ENCODE measurements around the gene CNKSR1.

Gene CNKSR1

GRCh38 chr1:26160527-26161414, 16.5 kb upstream of the CNKSR1 start:
- DNase-seq (ENCODE audit: low spot score) = no peak

- DNase-seq (ENCODE audit: low spot score) = peak; percentile 83
Observed at GRCh38 chr1:26161415-26162219, 15.7 kb upstream of the CNKSR1 start.

GRCh38 chr1:26162220-26162709, 15.0 kb upstream of the CNKSR1 start:
- no peak for DNase-seq (ENCODE audit: low spot score)

GRCh38 chr1:26163684-26164035, 13.6 kb upstream of the CNKSR1 start:
- no peak for DNase-seq (ENCODE audit: low spot score)

- peak; percentile 95 for DNase-seq (ENCODE audit: low spot score)
Observed at GRCh38 chr1:26164036-26164860, 13.0 kb upstream of the CNKSR1 start.

- no peak for DNase-seq (ENCODE audit: low spot score)
Observed at GRCh38 chr1:26164861-26165842, 12.1 kb upstream of the CNKSR1 start.

- DNase-seq (ENCODE audit: low spot score) = no peak
Observed at GRCh38 chr1:26166719-26167281, 10.5 kb upstream of the CNKSR1 start.

GRCh38 chr1:26168410-26169197, 8.7 kb upstream of the CNKSR1 start, which contains the start of gene C1orf232:
Gene C1orf232, minus strand, starts transcription at chr1:26168963. Its CDS starts 464 bp downstream, at chr1:26168499.
- DNase-seq (ENCODE audit: low spot score) = peak; percentile 85

GRCh38 chr1:26169198-26169554, 8.1 kb upstream of the CNKSR1 start:
- DNase-seq (ENCODE audit: low spot score) = no peak

GRCh38 chr1:26169669-26170471, 7.4 kb upstream of the CNKSR1 start, which contains the start of gene ZNF593:
Gene ZNF593, plus strand, starts transcription at chr1:26169908. Its CDS starts 76 bp downstream, at chr1:26169984.
- DNase-seq (ENCODE audit: low spot score) = peak; percentile 95

GRCh38 chr1:26170472-26170821, 6.8 kb upstream of the CNKSR1 start:
- no peak for DNase-seq (ENCODE audit: low spot score)

- peak; percentile 65 for DNase-seq (ENCODE audit: low spot score)
Observed at GRCh38 chr1:26171084-26172072, 5.9 kb upstream of the CNKSR1 start, which contains the start of gene ZNF593OS. Gene ZNF593OS, minus strand, starts transcription at chr1:26171832. Its CDS starts 171 bp downstream, at chr1:26171661.

- no peak for DNase-seq (ENCODE audit: low spot score)
Observed at GRCh38 chr1:26175346-26175745, 1.9 kb upstream of the CNKSR1 start.

GRCh38 chr1:26180010-26180506, 2.8 kb downstream of the CNKSR1 start:
- DNase-seq (ENCODE audit: low spot score) = no peak

- no peak for DNase-seq (ENCODE audit: low spot score)
Observed at GRCh38 chr1:26181586-26182382, 4.5 kb downstream of the CNKSR1 start.

- DNase-seq (ENCODE audit: low spot score) = no peak
Observed at GRCh38 chr1:26182383-26182696, 5.0 kb downstream of the CNKSR1 start.

- no peak for DNase-seq (ENCODE audit: low spot score)
Observed at GRCh38 chr1:26184086-26184485, 6.8 kb downstream of the CNKSR1 start.

Data from ecto neural progenitor cell (in vitro differentiated cells).